Activated CD8-positive, alpha-beta memory T cell treated with anti-CD3 and anti-CD28 coated beads for 48 hours (primary cell): ENCODE results near the gene CTSW.
"Not testable (repeated sequence)": the region's sequence is repeated elsewhere in the genome, so short reads cannot be mapped to it uniquely, and the experiment has no call there.

Experiments used
- DNase-seq, 3 experiments: peaks; one replicate each; pipeline ENCODE4 v3.0.0-alpha.2; 2020; ENCODE audit warnings: low read depth in 2 of 3, low spot score in 2 of 3

CTSW gene

GRCh38 chr11:65885808-65886536 is 6.3 kb downstream of the CTSW start:
- DNase-seq: no peak

DNA sequence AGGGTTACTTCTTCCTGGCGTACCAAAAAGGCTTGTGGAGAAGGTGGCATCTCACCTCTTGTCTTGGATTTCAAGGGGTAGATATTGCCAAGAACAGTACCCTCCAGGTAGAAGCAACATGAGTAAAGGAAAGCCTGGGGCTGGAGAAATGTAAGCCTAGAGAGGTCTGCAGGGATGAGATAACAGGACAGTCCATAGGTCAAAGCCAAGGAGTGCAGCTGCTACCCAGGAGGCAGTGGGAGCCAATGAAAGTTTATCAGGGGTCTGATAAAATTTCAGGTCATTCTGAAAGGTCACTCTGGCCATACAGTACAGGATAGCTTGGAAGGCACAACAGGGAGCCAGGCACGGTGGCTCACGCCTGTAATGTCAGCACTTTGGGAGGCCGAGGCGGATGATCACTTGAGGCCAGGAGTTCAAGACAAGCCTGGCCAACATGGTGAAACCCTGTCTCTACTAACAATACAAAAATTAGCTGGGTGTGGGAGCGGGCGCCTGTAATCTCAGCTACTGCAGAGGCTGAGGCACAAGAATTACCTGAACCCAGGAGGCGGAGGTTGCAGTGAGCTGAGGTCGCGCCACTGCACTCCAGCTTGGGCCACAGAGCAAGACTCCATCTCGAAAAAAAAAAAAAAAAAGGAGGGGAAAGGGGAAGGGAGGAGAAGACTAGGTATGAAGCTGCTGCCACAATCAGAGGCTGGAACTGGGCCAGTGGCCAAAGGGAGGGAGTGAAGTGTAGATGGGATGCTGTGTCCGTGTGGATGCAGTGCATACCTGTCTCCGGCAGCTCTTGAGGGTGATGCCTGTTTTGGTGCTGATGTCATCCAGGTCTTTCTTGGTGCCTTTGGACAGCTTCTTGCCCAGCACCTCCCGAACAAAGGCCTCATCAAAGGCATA is 7.4 kb downstream of the CTSW start:
- DNase-seq: no peak

DNA sequence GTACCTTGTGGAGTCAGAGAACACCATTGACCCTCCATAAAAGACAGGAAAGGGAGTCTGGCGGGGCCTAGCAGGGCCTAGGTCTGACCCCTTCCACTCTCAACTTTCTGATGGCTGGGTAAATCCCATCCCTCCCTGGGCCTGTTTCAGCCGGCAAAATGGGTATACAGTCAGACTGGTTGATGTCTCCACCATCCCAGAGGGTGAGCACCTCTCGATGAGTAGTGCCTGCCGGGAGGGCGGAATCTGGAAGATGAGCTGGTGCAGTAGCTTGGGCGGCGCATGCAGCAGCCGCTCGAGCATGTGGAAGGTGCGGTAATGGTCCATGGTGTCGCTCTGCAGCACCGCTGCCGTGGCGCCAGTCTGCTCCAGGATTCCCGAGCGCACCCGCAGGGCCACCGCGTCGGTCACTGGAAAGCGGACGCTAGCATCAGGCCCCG is 8.1 kb downstream of the CTSW start:
- DNase-seq: no peak

DNA sequence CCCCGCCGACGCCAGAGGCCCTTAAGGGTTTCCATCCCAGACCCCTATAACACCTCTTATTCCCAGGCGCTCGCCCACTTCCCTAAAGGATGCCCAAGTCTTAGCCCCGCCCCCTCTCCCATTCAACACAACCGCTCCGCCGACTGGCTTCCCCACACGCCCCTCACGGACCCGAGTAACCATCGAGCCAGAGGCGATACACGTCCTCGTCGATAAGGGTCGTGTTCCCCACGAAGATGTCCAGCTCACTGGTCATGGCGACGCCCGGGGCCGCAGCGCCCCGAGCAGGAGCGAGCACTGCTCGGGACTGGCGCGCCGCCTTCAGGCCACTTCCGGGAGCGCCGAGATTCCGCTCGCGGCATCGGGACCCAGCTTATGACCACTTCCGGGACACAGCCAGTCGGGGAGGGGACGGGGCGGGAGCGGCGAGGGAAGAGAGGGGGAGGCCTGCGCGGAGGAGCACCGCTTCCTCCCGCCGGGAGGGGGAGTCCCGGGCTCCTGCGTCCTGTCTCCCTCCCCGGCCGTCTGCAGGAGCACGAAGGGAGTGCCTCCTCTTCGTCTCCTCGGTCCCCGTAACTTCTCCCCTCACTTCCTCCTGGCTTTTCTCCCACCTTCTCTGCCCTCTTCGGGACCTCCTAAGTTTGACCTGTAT is 8.7 kb downstream of the CTSW start, which contains the start of gene FIBP:
FIBP (minus strand) TSS at position 309 of the 652 bp plus-strand sequence; CDS start at position 256, 53 bp downstream.
- DNase-seq: peak; percentile 89 to 93 (median 93)

GRCh38 chr11:65890324-65891218 is 10.9 kb downstream of the CTSW start, which contains the start of gene CCDC85B:
Gene CCDC85B, plus strand, starts transcription at chr11:65890673. Its CDS starts 111 bp downstream, at chr11:65890784.
- DNase-seq: peak; percentile 95 to 99 (median 97)

GRCh38 chr11:65891219-65892136 is 11.8 kb downstream of the CTSW start:
- no peak for DNase-seq

- not testable (repeated sequence) for DNase-seq
These were observed 12.5 kb downstream of the CTSW start for GRCh38 chr11:65892137-65892540.

DNA sequence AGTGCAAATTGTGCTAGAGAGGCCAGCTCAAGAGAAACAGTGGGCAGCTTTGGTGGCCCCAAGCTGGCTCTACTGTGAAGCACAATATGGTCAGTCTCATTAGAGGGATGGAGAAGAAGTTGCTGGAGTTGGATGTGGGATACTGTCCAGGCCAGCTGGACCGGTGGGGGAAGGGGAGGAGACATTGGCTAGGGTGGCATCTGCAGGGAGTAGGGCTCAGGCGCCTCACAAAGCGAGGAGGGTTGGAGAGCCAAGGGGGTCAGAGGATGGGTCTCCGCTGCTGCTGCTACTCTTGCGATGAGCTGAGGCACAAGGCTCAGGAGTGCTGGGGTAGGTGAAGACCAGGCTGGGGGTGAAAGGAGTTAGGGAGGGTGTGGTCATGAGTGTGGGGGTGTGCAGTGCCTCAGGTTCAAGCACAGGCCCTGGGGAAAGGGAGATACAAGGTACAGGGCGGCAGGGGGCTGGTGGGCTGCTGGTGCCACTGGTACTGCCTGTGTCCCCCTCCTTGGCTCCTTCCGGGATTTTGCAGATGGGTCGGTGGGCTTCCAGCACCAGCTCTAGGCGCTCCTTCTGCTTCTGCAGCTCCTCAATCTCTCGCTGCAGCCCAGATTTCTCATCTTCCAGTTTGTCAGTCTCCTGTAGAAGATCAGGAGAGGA is 13.2 kb downstream of the CTSW start:
- no peak for DNase-seq

DNA sequence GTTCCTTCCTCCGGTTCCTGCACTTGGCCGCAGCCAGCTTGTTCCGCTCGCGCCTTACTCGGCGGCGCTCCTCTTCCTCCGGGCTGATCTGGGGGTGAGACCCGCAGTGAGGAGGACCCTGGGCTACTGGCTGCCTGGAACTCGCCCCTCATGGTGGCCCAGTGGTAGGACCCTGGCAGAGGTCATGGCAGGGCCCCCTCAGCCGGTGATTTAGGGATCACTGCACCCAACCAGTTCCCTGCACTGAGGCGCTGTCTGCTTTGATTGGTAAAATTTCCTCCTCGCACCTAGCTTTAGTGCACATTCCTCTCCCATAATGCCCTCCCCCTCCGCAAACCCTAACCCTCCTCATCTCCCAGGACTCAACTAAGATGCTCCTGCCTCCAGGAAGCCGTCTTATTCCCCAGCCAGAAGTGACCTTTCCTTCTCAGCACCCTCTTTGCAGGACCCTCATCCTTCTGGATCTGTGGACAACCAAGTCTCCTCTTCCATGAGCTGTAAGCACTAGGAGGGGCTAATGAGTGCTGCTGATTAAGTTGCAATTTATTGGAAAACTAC is 14.5 kb downstream of the CTSW start:
- DNase-seq: no peak

- no peak for DNase-seq
These were observed 15.9 kb downstream of the CTSW start for GRCh38 chr11:65895482-65895981.

DNA sequence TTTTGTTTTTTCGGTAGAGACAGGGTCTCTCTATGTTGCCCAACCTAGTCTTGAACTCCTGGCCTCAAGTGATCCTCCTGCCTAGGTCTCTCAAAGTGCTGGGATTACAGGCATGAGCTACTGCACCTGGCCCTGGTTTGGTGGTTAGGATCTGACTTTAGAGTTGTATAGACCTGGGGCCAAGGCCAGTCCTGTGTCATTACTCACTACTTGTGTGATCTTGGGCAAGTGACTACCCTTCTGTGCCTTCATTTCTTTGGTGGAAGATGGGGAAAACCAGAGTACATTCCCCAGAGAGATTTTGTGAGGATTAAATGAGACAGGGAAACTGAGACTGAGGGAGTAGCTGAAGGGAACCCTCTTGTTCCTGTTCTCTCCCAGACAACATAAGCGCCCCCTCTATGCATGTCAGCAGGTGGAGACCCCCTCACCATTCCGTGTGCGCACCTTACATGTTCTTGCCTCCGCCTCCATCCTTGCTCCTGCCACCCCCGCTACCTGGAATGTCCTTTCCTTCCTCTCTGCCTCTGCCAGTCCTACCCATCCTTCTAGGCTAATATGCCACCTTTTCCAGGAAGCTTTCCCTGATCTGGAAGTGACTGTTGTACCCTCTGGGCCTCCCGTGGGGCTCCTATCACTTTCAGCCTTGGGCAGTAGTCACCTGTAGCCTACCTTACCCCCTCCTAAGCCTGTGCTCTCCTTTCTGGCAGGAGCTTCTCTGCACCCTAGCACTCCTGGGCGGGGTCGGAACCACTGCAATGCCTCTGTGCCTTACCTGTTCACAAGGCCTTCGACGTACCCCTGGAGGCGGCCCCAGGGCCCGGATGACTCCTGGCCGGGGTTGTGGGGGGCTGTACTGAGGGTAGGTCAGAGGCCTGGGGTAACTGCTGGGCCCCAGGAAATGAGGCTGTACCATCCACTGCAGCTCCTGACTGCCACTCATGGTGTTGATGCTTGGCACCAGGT is 16.7 kb downstream of the CTSW start:
- no peak for DNase-seq

DNA sequence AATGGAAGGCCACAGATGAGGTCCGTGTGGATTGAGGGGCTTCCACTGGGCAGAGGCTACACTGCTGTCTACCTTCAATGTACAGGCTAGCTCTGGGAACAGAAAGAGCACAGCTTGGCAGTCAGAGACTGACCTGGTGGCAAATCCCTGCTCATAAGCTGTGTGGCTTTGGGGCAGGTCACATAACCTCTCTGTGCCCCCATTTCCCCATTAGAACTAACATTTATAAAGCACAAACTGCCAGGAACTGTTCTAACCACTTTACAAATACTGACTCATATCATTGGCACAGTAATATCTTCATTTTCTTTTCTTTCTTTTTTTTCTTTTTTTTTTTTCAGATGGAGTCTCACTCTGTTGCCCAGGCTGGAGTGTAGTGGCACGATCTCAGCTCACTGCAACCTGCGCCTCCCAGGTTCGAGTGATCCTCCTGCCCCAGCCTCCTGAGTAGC is 17.4 kb downstream of the CTSW start:
- DNase-seq: no peak

- no peak for DNase-seq
These were observed 19.2 kb downstream of the CTSW start for GRCh38 chr11:65898656-65899355.

- peak in 2 of 3 experiments; percentile 64 to 65 for DNase-seq
These were observed 19.9 kb downstream of the CTSW start for GRCh38 chr11:65899356-65900124.

- DNase-seq: peak; percentile 82 to 90 (median 90)
These were observed 20.7 kb downstream of the CTSW start, which contains the start of gene FOSL1 for GRCh38 chr11:65900125-65900898. Gene FOSL1, minus strand, starts transcription at chr11:65900388. Its CDS starts 49 bp downstream, at chr11:65900339.
